Testis (tissue), 3 donors: ENCODE data around the gene VMP1. TPM values are rescaled to one million over a fixed set of nuclear protein-coding genes. Genes with fewer than 3 reads are reported as not detected.

Experiments used
- DNase-seq: peaks from one replicate; pipeline ENCODE4 v3.0.0-alpha.2; 2019
- H3K27ac ChIP-seq, 2 donors: fragments of 200-600 bp; sonication (generic); one replicate each; pipeline ENCODE4 v1.5.1; 2019
- H3K27me3 ChIP-seq: fragments of 200-600 bp; sonication (generic); one replicate; pipeline ENCODE4 v1.5.1; 2019
- H3K36me3 ChIP-seq: fragments of 200-600 bp; sonication (generic); one replicate; pipeline ENCODE4 v1.5.1; 2017; ENCODE audit warnings: low read depth; ENCODE audit errors: missing control alignments
- H3K4me1 ChIP-seq: fragments of 200-600 bp; sonication (generic); one replicate; pipeline ENCODE4 v1.5.1; 2019
- H3K4me3 ChIP-seq, 2 donors: fragments of 200-600 bp; sonication (generic); one replicate each; pipeline ENCODE4 v1.5.1; 2017 to 2019
- H3K9me3 ChIP-seq: fragments of 200-600 bp; sonication (generic); one replicate; pipeline ENCODE4 v1.5.1; 2017
- CTCF ChIP-seq, 3 experiments: fragments of 450-650 bp in 2 of 3; fragments of 200-600 bp in 1 of 3; sonication (generic) in 1 of 3; IDR thresholded peaks; one replicate each; pipeline ENCODE4 v1.5.1; 2016 to 2019; ENCODE audit warnings: antibody characterized with exemption in 3 of 3, mild to moderate bottlenecking in 2 of 3, moderate library complexity in 1 of 3
- POLR2A ChIP-seq: fragments of 450-650 bp; IDR thresholded peaks from one replicate; pipeline ENCODE4 v1.6.1; 2017; ENCODE audit warnings: antibody characterized with exemption, mild to moderate bottlenecking, moderate library complexity
- WGBS, 2 donors: methylation state at CpG; one replicate each; pipeline ENCODE4 v1.1.5; 2018; 5-methylcytosine and 5-hydroxymethylcytosine counted together
- intact Hi-C: fragments of 100-400 bp; cut with DNase I; formaldehyde crosslinking; loops from one replicate; pipeline ENCODE4 v1.15.1; 2023; ENCODE audit warnings: low total_unique reads
- polyA plus RNA-seq: library from polyadenylated mRNA; stranded (reverse); fragments of 350-450 nt; fragmentation: Illumina TruSeq; extraction: RNeasy Lipid Tissue Mini Kit (QIAGEN cat#74804); gene quantifications from one replicate; pipeline ENCODE4 v1.2.3, GENCODE V29; 2014; ENCODE audit warnings: low read depth, low replicate concordance; ENCODE audit not compliant: insufficient read depth
- total RNA-seq, 2 donors: library from RNA; depleted of rRNA; stranded (reverse); fragments of >200 nt; gene quantifications; one replicate each; pipeline ENCODE4 v1.2.3, GENCODE V29; 2016

The VMP1 gene
- total and polyA plus RNA-seq, 3 donors from 2014 or later = 63.1 to 144 (median 108) TPM

- no peak for TF ChIP-seq POLR2A
- TF ChIP-seq CTCF (IDR thresholded peaks at IDR 0.05) = no peak
- intact Hi-C loops = no loop called here
- no peak for DNase-seq
- H3K27me3 ChIP-seq = no peaks in the 10 kb centered on the region
- no peak overlapping the region for H3K4me3 ChIP-seq
- no peaks in the 10 kb centered on the region for H3K9me3 ChIP-seq
- WGBS, 2 donors = 58 to 72% methylated on average over 1 of the region's 1 CpG
- no peaks in the 10 kb centered on the region for H3K36me3 ChIP-seq
- peaks cover 6% of the 10 kb centered on the region for H3K4me1 ChIP-seq
- no peak overlapping the region for H3K27ac ChIP-seq
These were observed 15.6 kb downstream of the VMP1 start for GRCh38 chr17:59723041-59723440.

- Histone ChIP-seq H3K4me3 (no peak overlapping the region), H3K27ac (no peak overlapping the region), H3K36me3 (no peaks in the 10 kb centered on the region), H3K9me3 (no peaks in the 10 kb centered on the region), H3K4me1 (peaks cover 6% of the 10 kb centered on the region), H3K27me3 (no peaks in the 10 kb centered on the region)
- 90 to 96% methylated on average over 1 of the region's 1 CpG for WGBS, 2 donors
- intact Hi-C loops = no loop called here
- TF ChIP-seq CTCF (IDR thresholded peaks at IDR 0.05) = no peak
- no peak for TF ChIP-seq POLR2A
- no peak for DNase-seq
These were observed 16.2 kb downstream of the VMP1 start for GRCh38 chr17:59723607-59724006.

GRCh38 chr17:59725691-59726090 is 18.2 kb downstream of the VMP1 start:
- WGBS, 2 donors = 40 to 50% methylated on average over 2 of the region's 2 CpGs
- peak overlapping the region in 1 of 2 donors; percentile 42 for H3K27ac ChIP-seq
- no peak for TF ChIP-seq CTCF (IDR thresholded peaks at IDR 0.05)
- TF ChIP-seq POLR2A = no peak
- no peaks in the 10 kb centered on the region for H3K36me3 ChIP-seq
- intact Hi-C loops = no loop called here
- H3K4me3 ChIP-seq = no peak overlapping the region
- H3K4me1 ChIP-seq = peaks cover 6% of the 10 kb centered on the region
- H3K9me3 ChIP-seq = no peaks in the 10 kb centered on the region
- H3K27me3 ChIP-seq = no peaks in the 10 kb centered on the region
- DNase-seq = no peak

- TF ChIP-seq CTCF (IDR thresholded peaks at IDR 0.05) (no peak), POLR2A (no peak)
- intact Hi-C loops = no loop called here
- Histone ChIP-seq H3K27ac (no peak overlapping the region), H3K9me3 (no peaks in the 10 kb centered on the region), H3K4me3 (no peak overlapping the region), H3K27me3 (no peaks in the 10 kb centered on the region), H3K36me3 (no peaks in the 10 kb centered on the region), H3K4me1 (peaks cover 6% of the 10 kb centered on the region)
- DNase-seq = no peak
- whole genome bisulfite sequencing, 2 donors = 94 to 100% methylated on average over 1 of the region's 1 CpG
These were observed 20.5 kb downstream of the VMP1 start for GRCh38 chr17:59727817-59728533.

GRCh38 chr17:59730268-59730834 is 22.9 kb downstream of the VMP1 start:
- no peak for DNase-seq
- Histone ChIP-seq H3K27ac (no peak overlapping the region), H3K4me3 (no peak overlapping the region), H3K9me3 (no peaks in the 10 kb centered on the region), H3K4me1 (peaks cover 6% of the 10 kb centered on the region), H3K27me3 (no peaks in the 10 kb centered on the region), H3K36me3 (no peaks in the 10 kb centered on the region)
- 83 to 88% methylated on average over 1 of the region's 1 CpG for WGBS, 2 donors
- intact Hi-C loops = no loop called here
- TF ChIP-seq POLR2A = no peak
